ENCODE results near the gene LTBP2. TPM values are rescaled to one million over a fixed set of nuclear protein-coding genes. Genes with fewer than 3 reads are reported as not detected.

The LTBP2 gene
- total and polyA plus RNA-seq, 2 experiments from 2014 or later, result 7.6 to 8.6 TPM

DNA sequence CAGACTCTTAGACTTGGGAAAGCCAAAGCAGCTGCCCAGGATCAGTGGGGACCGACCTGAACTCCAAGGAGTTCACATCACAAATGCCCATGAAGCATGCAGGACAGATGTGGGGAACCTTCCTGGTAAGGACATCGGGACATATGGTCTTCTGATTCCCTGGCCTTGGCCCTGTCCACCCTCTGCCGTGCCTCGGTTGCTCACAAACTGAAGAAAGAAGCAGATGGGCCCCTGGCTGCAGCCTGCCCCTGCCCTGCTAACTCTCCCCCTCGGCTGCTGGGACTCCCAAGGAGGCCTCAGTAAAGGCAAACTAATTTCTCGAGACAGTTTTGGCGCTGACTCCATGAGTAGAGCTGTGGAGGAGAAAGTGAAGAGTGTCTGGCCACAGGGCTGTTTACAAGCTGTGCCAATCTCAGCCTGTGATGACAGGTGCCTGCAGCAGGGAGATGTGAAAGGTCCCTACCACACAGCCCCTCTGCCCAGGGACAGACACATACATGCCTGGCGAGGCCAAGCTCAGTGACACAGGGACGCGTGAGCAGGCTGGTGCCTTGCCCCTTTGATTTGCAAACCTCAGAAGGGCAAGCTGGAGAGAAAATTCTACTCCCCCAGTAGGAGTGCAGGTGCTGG is 69.9 kb downstream of the LTBP2 start:
- Histone ChIP-seq H3K27ac (no peak overlapping the region), H2AFZ (no peak overlapping the region), H3K4me3 (no peak overlapping the region), H3K9me3 (ENCODE audit: low read depth) (no peaks in the 10 kb centered on the region), H3K36me3 (replicated peaks; ENCODE audit: insufficient read depth, low read depth) (no peaks in the 10 kb centered on the region), H3K9me2 (replicated peaks; ENCODE audit: insufficient read depth) (no peaks in the 10 kb centered on the region), H3K27me3 (no peaks in the 10 kb centered on the region), H3K4me1 (ENCODE audit: insufficient read depth) (no peaks in the 10 kb centered on the region), H4K20me1 (ENCODE audit: insufficient read depth, poor library complexity, severe bottlenecking) (no peaks in the 10 kb centered on the region), H3K4me2 (no peak overlapping the region), H3K79me2 (no peaks in the 10 kb centered on the region)
- TF ChIP-seq EZH2phosphoT487 (IDR thresholded peaks at IDR 0.05; ENCODE audit: low read depth, severe bottlenecking, unreplicated experiment) (no peak), EZH2 (IDR thresholded peaks at IDR 0.05; ENCODE audit: borderline replicate concordance) (no peak)
- TF ChIP-seq, protein P1, sequence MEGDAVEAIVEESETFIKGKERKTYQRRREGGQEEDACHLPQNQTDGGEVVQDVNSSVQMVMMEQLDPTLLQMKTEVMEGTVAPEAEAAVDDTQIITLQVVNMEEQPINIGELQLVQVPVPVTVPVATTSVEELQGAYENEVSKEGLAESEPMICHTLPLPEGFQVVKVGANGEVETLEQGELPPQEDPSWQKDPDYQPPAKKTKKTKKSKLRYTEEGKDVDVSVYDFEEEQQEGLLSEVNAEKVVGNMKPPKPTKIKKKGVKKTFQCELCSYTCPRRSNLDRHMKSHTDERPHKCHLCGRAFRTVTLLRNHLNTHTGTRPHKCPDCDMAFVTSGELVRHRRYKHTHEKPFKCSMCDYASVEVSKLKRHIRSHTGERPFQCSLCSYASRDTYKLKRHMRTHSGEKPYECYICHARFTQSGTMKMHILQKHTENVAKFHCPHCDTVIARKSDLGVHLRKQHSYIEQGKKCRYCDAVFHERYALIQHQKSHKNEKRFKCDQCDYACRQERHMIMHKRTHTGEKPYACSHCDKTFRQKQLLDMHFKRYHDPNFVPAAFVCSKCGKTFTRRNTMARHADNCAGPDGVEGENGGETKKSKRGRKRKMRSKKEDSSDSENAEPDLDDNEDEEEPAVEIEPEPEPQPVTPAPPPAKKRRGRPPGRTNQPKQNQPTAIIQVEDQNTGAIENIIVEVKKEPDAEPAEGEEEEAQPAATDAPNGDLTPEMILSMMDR (IDR thresholded peaks at IDR 0.05; ENCODE audit: poor library complexity), result no peak
- DNase-seq (ENCODE audit: low spot score), result no peak
- WGBS (ENCODE audit: low lambda C conversion rate, missing lambda C conversion rate), result 93% methylated on average over 10 of the region's 10 CpGs

DNA sequence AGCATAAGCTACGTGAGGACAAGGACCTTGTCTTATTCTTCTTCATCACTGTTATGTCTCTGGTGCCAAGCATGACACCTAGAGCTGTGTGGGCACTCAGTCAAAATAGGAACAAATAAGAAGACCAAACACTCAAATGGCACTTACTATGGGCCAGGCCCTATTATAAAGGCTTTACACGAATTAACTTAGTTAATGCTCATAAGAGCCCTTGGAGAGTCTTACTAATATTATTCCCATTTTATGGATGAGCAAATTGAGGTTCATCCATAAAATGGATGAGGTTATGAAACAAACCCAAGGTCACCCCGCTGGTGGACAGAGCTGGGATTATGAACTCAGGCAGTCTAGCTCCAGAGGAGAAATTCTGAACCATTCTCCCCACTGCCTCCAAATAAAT is 70.8 kb downstream of the LTBP2 start:
- H3K4me2 ChIP-seq, result no peak overlapping the region
- H3K27ac ChIP-seq, result no peak overlapping the region
- no peaks in the 10 kb centered on the region for H3K36me3 ChIP-seq (replicated peaks; ENCODE audit: insufficient read depth, low read depth)
- TF ChIP-seq EZH2phosphoT487 (IDR thresholded peaks at IDR 0.05; ENCODE audit: low read depth, severe bottlenecking, unreplicated experiment), result no peak
- TF ChIP-seq, protein P1 (IDR thresholded peaks at IDR 0.05; ENCODE audit: poor library complexity), result no peak
- no peak for TF ChIP-seq EZH2 (IDR thresholded peaks at IDR 0.05; ENCODE audit: borderline replicate concordance)
- H3K79me2 ChIP-seq, result no peaks in the 10 kb centered on the region
- no peaks in the 10 kb centered on the region for H3K27me3 ChIP-seq
- H4K20me1 ChIP-seq (ENCODE audit: insufficient read depth, poor library complexity, severe bottlenecking), result no peaks in the 10 kb centered on the region
- DNase-seq (ENCODE audit: low spot score), result no peak
- no peak overlapping the region for H2AFZ ChIP-seq
- no peaks in the 10 kb centered on the region for H3K4me1 ChIP-seq (ENCODE audit: insufficient read depth)
- H3K9me2 ChIP-seq (replicated peaks; ENCODE audit: insufficient read depth), result no peaks in the 10 kb centered on the region
- no peaks in the 10 kb centered on the region for H3K9me3 ChIP-seq (ENCODE audit: low read depth)
- no peak overlapping the region for H3K4me3 ChIP-seq
- WGBS (ENCODE audit: low lambda C conversion rate, missing lambda C conversion rate), result 86% methylated on average over 3 of the region's 3 CpGs

DNA sequence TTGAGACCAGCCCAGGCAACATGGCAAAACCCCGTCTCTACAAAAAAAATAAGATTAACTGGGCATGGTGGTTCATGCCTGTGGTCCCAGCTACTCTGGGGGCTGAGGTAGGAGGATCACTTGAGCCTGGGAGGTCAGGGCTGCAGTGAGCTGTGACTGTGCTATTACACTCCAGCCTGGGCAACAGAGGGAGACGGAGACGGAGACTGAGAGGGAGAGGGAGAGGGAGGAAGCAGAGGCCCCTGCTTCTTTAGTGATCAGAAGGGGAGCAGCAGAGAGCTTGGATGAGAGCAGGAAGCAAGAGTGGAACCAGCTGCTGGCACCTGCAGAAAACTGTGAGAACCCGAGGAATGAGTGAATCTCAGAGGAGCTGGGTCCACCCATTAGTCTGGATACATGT is 72.5 kb downstream of the LTBP2 start:
- Histone ChIP-seq H2AFZ (no peak overlapping the region), H3K4me2 (no peak overlapping the region), H3K27ac (no peak overlapping the region), H3K9me3 (ENCODE audit: low read depth) (no peaks in the 10 kb centered on the region), H3K9me2 (replicated peaks; ENCODE audit: insufficient read depth) (no peaks in the 10 kb centered on the region), H4K20me1 (ENCODE audit: insufficient read depth, poor library complexity, severe bottlenecking) (no peaks in the 10 kb centered on the region), H3K36me3 (replicated peaks; ENCODE audit: insufficient read depth, low read depth) (no peaks in the 10 kb centered on the region), H3K4me3 (no peak overlapping the region), H3K27me3 (no peaks in the 10 kb centered on the region), H3K79me2 (no peaks in the 10 kb centered on the region), H3K4me1 (ENCODE audit: insufficient read depth) (no peaks in the 10 kb centered on the region)
- DNase-seq (ENCODE audit: low spot score), result no peak
- 83% methylated on average over 4 of the region's 4 CpGs for WGBS (ENCODE audit: low lambda C conversion rate, missing lambda C conversion rate)
- TF ChIP-seq, protein P1 (IDR thresholded peaks at IDR 0.05; ENCODE audit: poor library complexity), result no peak
- TF ChIP-seq EZH2 (IDR thresholded peaks at IDR 0.05; ENCODE audit: borderline replicate concordance), result no peak
- TF ChIP-seq EZH2phosphoT487 (IDR thresholded peaks at IDR 0.05; ENCODE audit: low read depth, severe bottlenecking, unreplicated experiment), result no peak

All from hepatocyte (in vitro differentiated cells).